IPS-NIHi11 (cell line): ENCODE measurements around the gene CCDC112.
"Not testable (repeated sequence)": the region's sequence is repeated elsewhere in the genome, so short reads cannot be mapped to it uniquely, and the experiment has no call there.

Experiments
- DNase-seq: peaks from one replicate; pipeline ENCODE4 v3.0.0; 2012; ENCODE audit warnings: mixed read lengths, low spot score

The CCDC112 gene

GRCh38 chr5:115296124-115297022 lies at the start of gene CCDC112:
Gene CCDC112, minus strand, starts transcription at chr5:115296654. Its CDS starts 111 bp downstream, at chr5:115296543.
- DNase-seq = peak; percentile 93

- DNase-seq = no peak
These were observed 48.9 kb upstream of the CCDC112 start for GRCh38 chr5:115345344-115345743.

- DNase-seq = no peak
These were observed 47.4 kb upstream of the CCDC112 start for GRCh38 chr5:115343855-115344254.

GRCh38 chr5:115342590-115343377 lies 46.3 kb upstream of the CCDC112 start:
- DNase-seq = no peak

GRCh38 chr5:115341745-115342144 lies 45.3 kb upstream of the CCDC112 start:
- no peak for DNase-seq

- no peak for DNase-seq
These were observed 42.4 kb upstream of the CCDC112 start for GRCh38 chr5:115338851-115339250.

- DNase-seq = no peak
These were observed 41.4 kb upstream of the CCDC112 start for GRCh38 chr5:115337882-115338281.

GRCh38 chr5:115336964-115337363 lies 40.5 kb upstream of the CCDC112 start:
- DNase-seq = no peak

GRCh38 chr5:115336201-115336720 lies 39.8 kb upstream of the CCDC112 start:
- DNase-seq = no peak

GRCh38 chr5:115335301-115335700 lies 38.8 kb upstream of the CCDC112 start:
- no peak for DNase-seq

- DNase-seq = no peak
These were observed 36.7 kb upstream of the CCDC112 start for GRCh38 chr5:115333164-115333563.

- DNase-seq = no peak
These were observed 34.4 kb upstream of the CCDC112 start for GRCh38 chr5:115330830-115331229.

- DNase-seq = peak; percentile 17
These were observed 33.0 kb upstream of the CCDC112 start for GRCh38 chr5:115329475-115329874.

- not testable (repeated sequence) for DNase-seq
These were observed 32.3 kb upstream of the CCDC112 start for GRCh38 chr5:115328617-115329274.

- no peak for DNase-seq
These were observed 29.0 kb upstream of the CCDC112 start for GRCh38 chr5:115325296-115325959.

GRCh38 chr5:115324021-115324420 lies 27.6 kb upstream of the CCDC112 start:
- no peak for DNase-seq

GRCh38 chr5:115322729-115323128 lies 26.3 kb upstream of the CCDC112 start:
- no peak for DNase-seq

- no peak for DNase-seq
These were observed 24.9 kb upstream of the CCDC112 start for GRCh38 chr5:115321309-115321708.

GRCh38 chr5:115320515-115320914 lies 24.1 kb upstream of the CCDC112 start:
- DNase-seq = no peak

- no peak for DNase-seq
These were observed 23.6 kb upstream of the CCDC112 start for GRCh38 chr5:115320006-115320405.

GRCh38 chr5:115319007-115319406 lies 22.6 kb upstream of the CCDC112 start:
- DNase-seq = no peak

- no peak for DNase-seq
These were observed 21.3 kb upstream of the CCDC112 start for GRCh38 chr5:115317736-115318135.
